DMS79 treated with DMSO at 0.1 percent for 48 hours (cell line): ENCODE data around the gene F13A1.

Experiments
- DNase-seq: peaks from one replicate; lab custom pipeline; 2025; lab: John Stamatoyannopoulos, UW

F13A1 gene

DNA sequence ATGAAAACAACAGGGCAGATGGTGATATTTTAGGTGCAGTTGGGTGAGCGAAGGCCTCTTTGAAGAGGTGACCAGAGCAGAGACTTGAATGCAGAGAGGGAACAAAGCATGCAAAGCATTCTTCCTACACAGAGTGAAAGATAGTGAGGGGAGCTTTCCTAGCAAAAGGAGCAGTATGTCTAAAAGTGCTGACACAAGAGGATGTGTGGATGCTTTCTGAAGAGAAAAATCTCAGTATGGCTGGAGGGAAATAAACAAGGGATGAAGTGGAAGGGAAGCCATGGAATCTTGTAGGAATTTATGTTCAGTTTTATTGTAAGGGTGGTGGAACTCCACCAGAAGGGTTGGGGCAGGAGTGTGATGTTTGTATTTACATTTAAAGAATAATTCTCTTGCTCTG, 128.6 kb downstream of the F13A1 start:
- no peak for DNase-seq

DNA sequence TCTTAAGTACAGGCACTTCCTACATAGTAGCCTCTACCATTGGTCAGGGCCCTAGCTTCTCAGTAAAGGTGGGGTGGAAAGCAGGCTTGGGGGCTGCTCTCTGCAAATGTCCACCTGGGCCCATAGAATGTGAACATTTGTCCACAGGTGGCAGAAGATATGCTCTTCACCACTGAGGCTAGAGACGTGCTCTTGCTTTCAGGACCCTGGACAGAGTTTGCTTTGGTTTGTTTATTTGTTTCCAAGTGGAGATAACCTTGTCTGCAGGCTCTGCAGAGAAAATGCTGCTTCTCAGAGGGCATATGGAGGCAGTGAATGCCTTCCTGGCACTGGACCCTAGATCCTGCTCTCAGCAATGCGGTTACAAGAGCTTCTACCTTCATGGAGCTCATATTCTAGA, 129.0 kb downstream of the F13A1 start:
- no peak for DNase-seq

DNA sequence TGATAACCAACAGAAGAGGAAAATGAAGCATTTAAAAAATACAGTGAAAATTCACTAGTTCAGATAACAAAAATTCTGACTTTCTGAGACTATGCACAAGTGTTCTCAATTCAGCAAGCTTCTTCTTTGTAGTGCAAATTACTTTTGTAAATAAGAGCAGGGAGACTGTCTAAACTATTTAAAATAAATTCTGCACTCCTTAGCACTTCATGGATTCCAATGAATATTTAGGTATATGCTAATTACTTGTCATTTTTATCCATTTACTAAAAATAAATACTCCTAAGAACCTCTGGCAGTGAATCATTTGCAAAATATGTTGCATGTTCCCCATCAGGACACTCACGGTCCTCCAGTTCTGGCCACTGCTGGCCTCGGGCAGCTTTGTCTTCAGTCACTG, 139.8 kb downstream of the F13A1 start:
- no peak for DNase-seq

DNA sequence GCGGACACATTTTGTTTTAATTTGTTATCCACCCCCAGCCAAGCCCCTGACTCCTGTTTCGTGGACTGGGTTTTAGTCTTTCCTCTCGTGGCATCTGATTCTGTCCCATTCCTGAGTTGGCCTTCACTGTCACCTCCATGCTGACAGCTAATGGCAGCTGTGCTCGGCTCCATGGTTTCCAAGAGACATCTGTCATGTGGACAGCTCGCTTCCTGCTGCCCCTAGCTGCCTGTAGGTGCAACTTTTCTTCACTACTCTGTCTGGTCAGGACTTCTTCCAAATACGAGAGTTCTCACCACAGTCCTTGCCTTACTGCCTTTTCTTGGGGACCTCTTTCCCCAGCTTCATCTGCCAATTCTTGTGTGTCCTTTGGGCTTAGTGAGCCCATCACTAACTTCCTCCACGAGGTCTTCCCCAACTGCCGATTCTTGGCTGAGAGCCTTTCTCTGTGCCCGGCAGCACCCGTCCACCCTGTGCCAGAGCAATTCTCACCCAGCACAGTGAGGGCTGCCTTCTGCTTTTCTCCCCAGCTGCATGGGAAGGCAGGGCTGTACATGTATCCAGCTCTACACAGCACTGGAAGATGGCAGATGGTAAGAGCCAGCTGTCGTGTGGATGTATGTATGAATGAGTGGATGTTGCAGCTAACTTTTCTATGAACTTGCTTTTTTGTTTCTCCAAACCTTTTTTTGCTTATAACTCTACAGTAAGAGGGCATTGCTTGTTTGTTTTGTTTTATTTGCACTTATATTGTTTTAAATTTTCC, 140.4 kb downstream of the F13A1 start:
- DNase-seq, result no peak

DNA sequence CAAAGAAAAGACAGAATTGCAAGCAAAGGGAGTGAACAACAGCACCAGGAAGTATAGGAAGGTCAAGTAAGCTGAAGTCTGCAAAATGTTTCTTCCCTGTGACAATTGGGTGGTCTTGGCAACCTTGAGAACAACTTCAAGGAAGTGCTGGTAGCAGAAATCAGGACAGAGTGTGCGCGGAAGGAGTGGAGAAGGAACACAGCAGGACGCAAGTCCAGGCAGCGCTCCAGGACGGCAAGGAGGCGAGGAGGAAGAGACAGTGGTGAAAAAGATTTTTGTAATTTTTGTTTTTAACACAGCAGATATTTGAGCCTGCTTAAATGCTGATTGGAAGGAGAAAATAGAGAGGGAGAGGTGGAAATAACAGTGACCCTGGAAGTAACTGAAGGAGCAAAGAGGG, 141.7 kb downstream of the F13A1 start:
- no peak for DNase-seq

DNA sequence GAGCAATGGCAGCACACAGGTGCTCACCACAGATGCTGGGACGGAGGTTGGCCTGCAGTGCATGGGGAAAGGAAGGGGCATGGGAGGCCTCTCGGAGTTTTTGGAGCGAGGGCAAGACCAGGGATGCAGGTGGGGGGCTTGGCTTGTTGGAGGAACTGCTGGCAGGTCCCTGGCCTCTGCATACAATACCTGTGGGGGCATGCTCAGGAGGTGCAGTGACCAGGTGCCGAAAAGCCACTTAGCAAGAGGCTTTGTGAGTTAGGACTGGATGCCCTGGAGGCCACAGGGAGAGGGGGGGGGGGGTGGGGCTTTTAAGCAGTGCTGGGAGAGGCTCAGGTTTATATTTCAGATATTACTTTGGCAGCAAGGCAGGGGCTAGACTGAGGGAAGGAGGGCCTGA, 142.7 kb downstream of the F13A1 start:
- no peak for DNase-seq

DNA sequence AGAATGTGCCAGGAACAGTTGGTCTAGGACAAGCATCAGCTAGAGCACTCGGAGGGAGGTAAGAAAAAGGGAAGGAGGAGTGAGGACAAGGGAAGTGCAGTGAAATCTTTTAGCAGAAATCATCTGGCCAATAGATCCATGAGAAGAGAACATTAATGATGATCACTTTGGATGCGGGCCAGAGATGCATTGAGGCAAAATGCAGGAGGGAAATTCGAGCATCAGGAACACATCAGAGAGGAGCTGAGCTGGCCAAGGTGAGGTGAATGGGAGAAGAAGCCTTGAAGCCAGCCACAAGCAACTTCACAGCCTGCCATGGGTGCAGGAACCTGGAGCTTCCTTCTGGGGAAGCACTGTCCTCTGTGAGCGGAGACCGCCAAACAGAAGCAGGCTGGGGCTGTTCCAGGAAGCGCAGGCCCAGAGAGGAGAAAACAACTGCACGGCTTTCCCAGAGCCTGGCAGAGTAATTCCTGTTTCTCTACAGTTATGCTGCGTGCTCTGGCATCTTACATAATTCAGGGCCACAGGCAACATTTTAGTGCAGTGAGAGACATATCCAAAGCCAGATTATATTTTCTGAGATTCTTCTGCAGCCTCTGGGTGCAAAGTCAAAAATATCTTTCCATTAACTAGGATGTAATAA, 143.8 kb downstream of the F13A1 start:
- no peak for DNase-seq

DNA sequence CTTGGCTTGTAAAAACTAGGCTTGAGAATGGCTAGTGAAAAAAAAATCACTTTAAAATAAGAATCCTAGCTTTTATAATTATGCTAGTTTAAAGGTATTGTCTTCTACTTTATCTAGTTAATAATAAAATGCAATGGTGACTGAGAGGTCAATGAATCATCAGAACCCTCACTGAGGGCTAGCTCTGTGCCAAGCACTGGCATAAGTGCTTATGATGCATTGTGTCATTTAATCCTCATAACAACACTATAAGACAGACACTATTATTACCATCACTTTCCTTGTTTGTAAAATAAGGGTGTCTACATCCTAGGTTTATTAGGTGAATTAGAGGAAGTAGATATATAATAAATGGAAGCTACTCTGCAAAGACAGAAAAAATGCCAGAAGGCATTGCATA, 144.3 kb downstream of the F13A1 start:
- no peak for DNase-seq

DNA sequence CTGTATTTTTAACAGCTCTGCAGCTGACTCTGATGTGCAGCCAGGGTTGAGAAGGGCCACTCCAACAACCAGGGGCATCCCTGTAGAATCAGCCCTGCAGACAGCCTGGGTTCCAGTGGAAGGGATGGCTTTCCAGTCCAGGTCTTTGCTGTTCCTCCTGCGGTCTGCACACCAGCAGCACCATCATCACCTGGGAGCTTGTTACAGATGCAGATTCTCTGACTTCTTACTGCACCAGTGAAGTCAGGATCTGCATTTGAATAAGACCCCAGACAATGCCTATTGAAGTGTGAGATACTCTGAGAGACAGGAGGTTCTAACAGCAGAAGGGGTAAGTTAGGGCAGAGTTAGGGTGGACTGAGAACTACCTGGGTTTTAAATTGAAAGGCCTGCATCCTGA, 151.3 kb downstream of the F13A1 start:
- DNase-seq, result no peak

DNA sequence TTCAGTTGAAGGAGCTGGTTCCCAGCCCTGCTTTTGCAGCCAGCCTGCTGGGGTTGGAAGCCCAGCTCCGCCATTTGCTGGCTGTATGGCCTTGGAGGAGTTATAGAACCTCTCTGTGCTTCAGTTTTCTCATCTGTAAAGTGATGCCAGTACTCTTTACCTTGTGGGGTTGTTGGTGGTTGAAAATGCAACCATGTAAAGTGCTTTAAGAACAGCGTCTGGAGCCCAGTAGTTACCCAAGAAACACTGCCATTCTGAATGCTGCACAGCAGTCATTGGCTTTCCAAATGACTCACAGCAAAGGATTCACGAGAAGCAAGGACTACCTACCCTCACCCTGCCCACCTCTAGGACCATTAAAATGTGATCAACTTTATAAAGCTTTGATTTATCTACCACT, 154.4 kb downstream of the F13A1 start:
- DNase-seq, result no peak

DNA sequence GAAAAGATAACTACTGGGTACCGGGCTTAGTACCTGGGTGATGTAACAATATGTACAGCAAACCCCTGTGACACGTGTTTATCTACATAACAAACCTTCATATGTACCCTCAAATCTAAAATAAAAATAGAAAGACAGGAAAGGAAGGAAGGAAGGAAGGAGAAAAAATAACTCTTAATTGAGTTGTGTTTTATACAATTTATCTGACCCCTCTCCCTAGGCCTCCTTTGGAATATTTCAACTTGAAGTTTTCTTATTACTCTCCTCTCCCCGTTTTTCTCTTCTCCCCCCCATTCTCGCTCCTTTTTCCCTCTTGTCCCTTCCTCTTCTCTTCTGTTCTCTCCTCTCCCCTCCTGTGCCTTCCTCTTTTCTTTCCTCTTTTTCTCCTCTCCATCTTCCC, 156.1 kb downstream of the F13A1 start:
- DNase-seq, result no peak

DNA sequence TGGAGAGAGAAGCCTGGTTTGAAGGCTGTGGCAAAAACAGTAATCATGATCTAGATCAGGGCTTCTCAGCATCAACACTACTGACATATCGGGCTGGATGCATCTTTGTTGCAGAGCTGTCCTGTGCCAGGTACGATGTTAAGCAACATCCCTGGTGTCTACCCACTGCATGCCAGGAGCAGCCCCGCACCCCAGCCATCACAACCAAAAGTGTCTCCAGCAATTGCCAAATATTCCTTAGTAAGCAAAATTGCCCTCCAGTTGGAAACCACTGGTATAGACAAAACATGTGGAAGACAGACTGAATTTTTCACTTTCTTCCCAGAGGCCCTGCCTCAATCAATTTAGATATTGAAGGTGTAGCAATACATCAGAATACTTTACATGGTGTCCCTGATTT, 166.1 kb downstream of the F13A1 start:
- no peak for DNase-seq

DNA sequence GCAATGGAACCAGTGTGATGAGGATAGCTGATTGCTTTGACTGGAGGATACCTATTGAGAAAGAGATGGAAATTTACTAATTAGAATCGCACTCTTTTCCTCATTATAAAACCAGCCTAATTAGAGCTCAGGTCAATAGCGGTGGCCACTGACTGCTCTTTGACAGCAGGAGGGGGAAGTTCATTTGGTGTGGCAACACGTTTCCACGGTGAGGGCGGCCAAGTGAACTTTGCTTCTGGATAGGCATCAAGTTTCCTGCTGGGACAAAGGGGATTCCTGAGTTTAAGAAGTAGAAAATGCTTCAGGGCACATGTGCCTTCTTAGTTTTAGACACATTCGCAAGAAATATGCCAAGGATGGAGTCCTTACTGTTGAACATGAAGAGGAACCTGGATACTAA, 168.4 kb downstream of the F13A1 start:
- DNase-seq, result no peak

DNA sequence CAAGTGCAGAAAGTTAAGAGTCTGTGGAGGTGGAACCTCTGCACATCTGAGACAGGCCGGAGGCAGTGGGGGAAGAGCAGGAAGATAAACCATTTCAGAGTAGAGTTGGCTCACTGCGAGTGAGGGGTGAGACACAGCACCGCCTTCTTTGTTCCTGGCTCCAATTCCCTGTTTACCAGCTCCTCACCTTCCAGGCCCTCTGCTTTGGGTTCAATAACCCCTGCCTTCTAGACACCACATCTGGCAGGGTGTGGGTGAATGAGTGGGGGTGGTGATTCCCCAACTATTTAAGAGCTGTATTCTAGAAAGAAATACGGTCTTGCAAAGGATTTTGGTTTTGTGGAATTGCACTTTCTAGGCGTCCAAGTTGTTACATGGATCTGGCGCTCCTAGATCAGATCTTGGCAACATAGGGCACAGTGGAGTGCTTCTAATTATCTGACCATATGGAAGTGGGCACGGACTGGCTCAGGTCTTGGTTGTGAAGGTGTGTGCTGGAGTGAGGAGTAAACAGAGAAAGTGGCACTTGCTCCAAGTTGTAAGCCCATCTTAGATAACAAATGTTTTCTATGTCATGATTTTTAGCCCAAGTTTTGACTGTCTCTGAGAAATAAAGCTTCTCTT, 172.2 kb downstream of the F13A1 start:
- no peak for DNase-seq

DNA sequence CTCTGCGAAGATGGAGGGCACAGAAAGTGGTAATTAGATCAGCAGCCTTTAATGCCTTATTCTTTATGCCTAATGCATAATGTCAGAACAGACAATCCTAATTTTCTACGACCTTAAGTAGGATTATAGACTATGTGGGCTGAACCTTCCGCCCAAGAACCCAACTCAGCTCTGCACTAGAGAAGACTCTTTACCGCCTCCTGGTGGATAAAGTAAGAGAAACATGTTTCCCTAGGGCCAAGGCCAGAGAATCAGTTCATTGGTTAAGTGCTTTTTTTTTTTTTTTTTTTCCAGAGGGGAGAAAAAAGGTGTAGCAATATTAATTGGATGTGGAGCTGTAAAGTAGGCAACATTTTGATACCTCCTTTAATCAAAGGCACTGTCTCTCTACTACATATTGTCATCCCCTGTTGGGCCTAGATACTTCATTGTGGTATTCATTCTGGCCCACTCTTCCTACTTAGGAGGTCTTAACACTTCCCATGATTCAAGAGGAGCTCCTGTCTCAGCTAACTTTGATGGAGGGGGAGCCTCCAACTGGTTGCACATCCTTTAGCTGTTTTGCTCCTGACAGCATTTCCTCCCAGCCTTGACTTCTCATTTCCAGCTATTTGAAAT, 188.9 kb downstream of the F13A1 start:
- no peak for DNase-seq

DNA sequence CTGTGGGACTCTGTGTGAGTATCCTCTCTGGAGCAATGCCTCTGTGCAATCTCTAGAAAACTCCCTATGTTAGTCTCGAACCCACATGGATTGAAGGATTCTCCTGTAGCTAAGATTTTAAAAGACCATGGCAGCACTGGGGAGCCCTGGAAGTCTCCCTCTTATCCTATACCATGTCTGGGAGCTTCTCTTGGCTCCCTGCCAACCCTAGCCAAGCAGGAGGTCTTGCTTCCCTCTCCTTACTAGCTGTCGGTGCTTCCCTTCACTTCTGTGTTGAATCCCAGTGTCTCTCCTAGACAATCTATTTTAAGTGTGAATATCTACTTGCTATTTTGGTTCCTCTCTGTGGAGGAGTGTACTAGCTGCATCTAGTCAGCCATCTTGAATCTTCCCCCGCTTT, 195.0 kb downstream of the F13A1 start:
- DNase-seq, result no peak

DNA sequence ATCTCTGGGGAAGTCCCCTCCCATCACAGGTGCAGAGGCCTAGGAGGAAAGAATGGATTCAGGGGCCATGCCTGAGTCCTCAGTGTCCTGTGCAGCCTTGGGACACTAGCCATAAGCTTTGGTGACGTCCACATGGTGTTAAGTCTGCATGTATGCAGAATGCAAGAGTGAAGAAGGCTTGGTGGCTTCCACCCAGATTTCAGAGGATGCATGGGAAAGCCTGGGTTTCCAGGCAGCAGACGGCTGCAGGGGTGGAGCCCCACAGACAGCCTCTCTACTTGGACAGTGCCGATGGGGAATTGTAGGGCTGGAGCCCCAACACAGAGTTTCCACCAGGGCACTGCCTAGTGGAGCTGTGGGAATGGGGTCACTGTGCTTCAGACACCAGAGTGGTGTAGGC, 196.7 kb downstream of the F13A1 start:
- no peak for DNase-seq

DNA sequence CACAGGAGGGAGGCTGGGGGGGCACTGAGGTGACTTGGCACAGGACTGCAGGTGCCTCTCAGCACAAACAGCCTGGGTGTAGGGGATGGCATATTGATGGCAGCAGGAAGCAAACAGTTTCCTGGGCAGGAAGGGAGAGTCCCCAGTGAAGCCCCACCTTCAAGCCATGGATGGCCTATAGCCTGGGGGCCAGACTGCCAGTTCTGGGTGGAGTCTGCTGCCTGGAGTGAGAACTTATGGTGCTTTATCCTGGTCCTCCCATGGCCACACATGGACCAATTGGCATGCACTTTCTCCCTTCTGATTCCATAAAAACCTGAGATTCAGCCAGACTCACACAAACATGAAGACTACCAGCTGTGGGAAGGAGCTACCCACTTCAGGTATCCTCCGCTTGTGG, 198.5 kb downstream of the F13A1 start:
- DNase-seq, result no peak

DNA sequence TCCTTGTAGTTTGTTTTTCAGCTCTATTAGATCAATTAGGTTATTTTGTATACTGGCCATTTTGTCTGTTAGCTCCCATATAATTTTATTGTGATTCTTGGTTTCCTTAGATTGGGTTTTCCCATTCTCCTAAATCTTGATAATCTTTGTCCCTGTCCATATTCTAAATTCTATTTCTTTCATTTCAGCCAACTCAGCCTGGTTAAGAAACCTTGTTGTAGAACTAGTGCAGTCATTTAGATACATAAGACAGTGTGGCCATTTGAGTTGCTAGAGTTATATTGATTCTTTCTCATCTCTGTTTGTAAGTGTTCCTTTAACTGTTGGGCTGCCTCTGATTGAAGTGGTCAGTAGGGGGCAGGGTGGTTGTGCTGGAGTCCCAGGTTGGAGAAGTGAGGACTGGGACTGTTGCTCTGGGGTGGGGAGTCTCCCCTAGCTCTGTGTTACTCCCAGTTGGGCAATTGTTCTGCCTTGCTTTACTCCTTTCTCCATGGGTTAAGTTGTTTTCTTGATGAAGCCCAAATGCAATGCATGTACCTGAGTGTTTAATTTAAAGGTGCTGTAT, 214.9 kb downstream of the F13A1 start:
- DNase-seq, result no peak
